WTC11 (cell line): ENCODE measurements around the gene ZFAND6. TPM values are rescaled to one million over a fixed set of nuclear protein-coding genes. Genes with fewer than 3 reads are reported as not detected.

Experiments
- ATAC-seq: fragments of 200-7000 bp; cut with Tn5 transposase; 2 replicates; pipeline ENCODE4 v1.10.0; 2021; ENCODE audit warnings: mild to moderate bottlenecking, moderate library complexity
- Bru-seq: library from RNA; stranded (reverse); fragments of 400-500 nt; gene quantifications from one replicate; lab custom pipeline; 2021; lab: Mats Ljungman, UMichigan
- CTCF ChIA-PET: fragments of 300-600 bp; sonication (Branson Sonifier 250); formaldehyde crosslinking; loops from one replicate; lab custom pipeline; 2021; ENCODE audit warnings: antibody characterized with exemption; lab: Charles Lee
- POLR2A ChIA-PET: fragments of 350-600 bp; sonication (Branson Sonifier 250); formaldehyde crosslinking; loops from one replicate; lab custom pipeline; 2021; ENCODE audit warnings: antibody characterized with exemption; lab: Charles Lee
- DNase-seq: peaks from one replicate; pipeline ENCODE4 v3.0.0; 2021; ENCODE audit warnings: low spot score
- H3K27ac Mint-ChIP-seq: 2 replicates; pipeline ENCODE4 v1.8.0; 2021; ENCODE audit warnings: mixed read lengths
- H3K27me3 Mint-ChIP-seq: 2 replicates; pipeline ENCODE4 v1.8.0; 2021; ENCODE audit warnings: low read depth, mild to moderate bottlenecking, moderate library complexity, mixed read lengths
- H3K36me3 Mint-ChIP-seq: 2 replicates; pipeline ENCODE4 v1.8.0; 2021; ENCODE audit warnings: mixed read lengths
- H3K4me1 Mint-ChIP-seq: 2 replicates; pipeline ENCODE4 v1.8.0; 2022; ENCODE audit warnings: mixed read lengths
- H3K4me3 Mint-ChIP-seq: 2 replicates; pipeline ENCODE4 v1.8.0; 2021; ENCODE audit warnings: mild to moderate bottlenecking, moderate library complexity, mixed read lengths
- H3K9me3 Mint-ChIP-seq: 2 replicates; pipeline ENCODE4 v1.8.0; 2021; ENCODE audit warnings: mixed read lengths
- AR ChIP-seq: fragments of 250-450 bp; sonication (Bioruptor Pico); IDR thresholded peaks from 2 replicates; pipeline ENCODE4 v1.9.0; 2021; ENCODE audit warnings: mild to moderate bottlenecking
- CTCF ChIP-seq: fragments of 200-600 bp; IDR thresholded peaks from 2 replicates; pipeline ENCODE4 v1.8.0; 2022; ENCODE audit warnings: antibody characterized with exemption
- E2F1 ChIP-seq: sonication (generic); formaldehyde crosslinking; IDR thresholded peaks from 2 replicates; pipeline ENCODE4 v1.8.0; 2022; ENCODE audit warnings: mild to moderate bottlenecking, missing genetic modification reagents
- E2F5 ChIP-seq: sonication (generic); formaldehyde crosslinking; IDR thresholded peaks from 2 replicates; pipeline ENCODE4 v1.8.1; 2022; ENCODE audit warnings: mild to moderate bottlenecking, moderate library complexity, missing genetic modification reagents
- ESRRA ChIP-seq: sonication (generic); formaldehyde crosslinking; IDR thresholded peaks from 2 replicates; pipeline ENCODE4 v1.8.1; 2022; ENCODE audit warnings: mild to moderate bottlenecking, missing genetic modification reagents, borderline replicate concordance
- ETV6 ChIP-seq: sonication (generic); formaldehyde crosslinking; IDR thresholded peaks from 2 replicates; pipeline ENCODE4 v1.8.1; 2022; ENCODE audit warnings: mild to moderate bottlenecking, missing genetic modification reagents
- FOXP1 ChIP-seq: sonication (generic); formaldehyde crosslinking; IDR thresholded peaks from 2 replicates; pipeline ENCODE4 v1.8.0; 2022; ENCODE audit warnings: missing genetic modification reagents, mild to moderate bottlenecking, moderate library complexity, borderline replicate concordance
- HMGXB4 ChIP-seq: sonication (generic); formaldehyde crosslinking; IDR thresholded peaks from 2 replicates; pipeline ENCODE4 v1.8.1; 2023; ENCODE audit warnings: mild to moderate bottlenecking, moderate library complexity, missing genetic modification reagents
- MAX ChIP-seq: sonication (generic); formaldehyde crosslinking; IDR thresholded peaks from 2 replicates; pipeline ENCODE4 v1.8.0; 2022; ENCODE audit warnings: mild to moderate bottlenecking, missing genetic modification reagents
- NR1H2 ChIP-seq: sonication (generic); formaldehyde crosslinking; IDR thresholded peaks from 2 replicates; pipeline ENCODE4 v1.9.0; 2021; ENCODE audit warnings: mild to moderate bottlenecking, moderate library complexity, missing genetic modification reagents
- PRDM15 ChIP-seq: sonication (generic); formaldehyde crosslinking; IDR thresholded peaks from 2 replicates; pipeline ENCODE4 v1.8.0; 2022; ENCODE audit warnings: missing genetic modification reagents
- SP1 ChIP-seq: sonication (generic); formaldehyde crosslinking; conservative IDR thresholded peaks from 2 replicates; pipeline ENCODE4 v1.8.1; 2022; ENCODE audit warnings: missing genetic modification reagents
- TEAD1 ChIP-seq: sonication (generic); formaldehyde crosslinking; IDR thresholded peaks from 2 replicates; pipeline ENCODE4 v1.8.0; 2022; ENCODE audit warnings: mild to moderate bottlenecking, missing genetic modification reagents
- TP53 ChIP-seq: sonication (generic); formaldehyde crosslinking; IDR thresholded peaks from 2 replicates; pipeline ENCODE4 v1.8.1; 2023; ENCODE audit warnings: mild to moderate bottlenecking, missing genetic modification reagents
- ZNF232 ChIP-seq: sonication (generic); formaldehyde crosslinking; IDR thresholded peaks from 2 replicates; pipeline ENCODE4 v1.8.0; 2022; ENCODE audit warnings: mild to moderate bottlenecking, missing genetic modification reagents
- ZNF416 ChIP-seq: fragments of 250-450 bp; sonication (Bioruptor Pico); IDR thresholded peaks from 2 replicates; pipeline ENCODE4 v1.9.0; 2021; ENCODE audit warnings: mild to moderate bottlenecking, inconsistent platforms
- ZNF512 ChIP-seq: sonication (generic); formaldehyde crosslinking; IDR thresholded peaks from 2 replicates; pipeline ENCODE4 v1.8.1; 2022; ENCODE audit warnings: missing genetic modification reagents, borderline replicate concordance
- long read RNA-seq, 3 experiments: library from RNA in 1 of 3; library from capped mRNA in 1 of 3; library from polyadenylated mRNA in 1 of 3; unstranded in 2 of 3; stranded (forward) in 1 of 3; transcript quantifications; one replicate each; pipeline ENCODE4 v2.0.0, GENCODE V29; 2021
- total RNA-seq: library from RNA; stranded (reverse); gene quantifications from 3 replicates; pipeline ENCODE4 v1.2.3, GENCODE V29; 2021

ZFAND6 gene
- total RNA-seq (108 to 119 TPM (median 114 TPM) in 3 replicates), Bru-seq, nascent RNA (percentile 93 among the genes with signal in this experiment)
- long read RNA-seq, experiment 1, transcript ZFAND6-213 (6 exons, 1,446 nt) = minor isoform, 12 of 774 reads
- long read RNA-seq, experiment 1, transcript ZFAND6-220 (6 exons, 891 nt) = major isoform, 512 of 774 reads
- long read RNA-seq, experiment 1, transcript ZFAND6-212 (7 exons, 1,602 nt) = minor isoform, 9 of 774 reads
- long read RNA-seq, experiment 1, transcript ZFAND6-201 (7 exons, 1,814 nt) = minor isoform, 138 of 774 reads
- long read RNA-seq, experiment 1, partial matches to known transcripts = 22 of 774 reads
- long read RNA-seq, experiment 1, other reads (novel, unspliced or antisense) = 78 of 774 reads
- long read RNA-seq, experiment 2, transcript ZFAND6-220 (6 exons, 891 nt) = major isoform, 106 of 225 reads
- long read RNA-seq, experiment 2, transcript ZFAND6-201 (7 exons, 1,814 nt) = minor isoform, 20 of 225 reads
- long read RNA-seq, experiment 2, partial matches to known transcripts = 25 of 225 reads
- long read RNA-seq, experiment 2, other reads (novel, unspliced or antisense) = 67 of 225 reads
- long read RNA-seq, experiment 3, transcript ZFAND6-201 (7 exons, 1,814 nt) = minor isoform, 68 of 886 reads
- long read RNA-seq, experiment 3, transcript ZFAND6-220 (6 exons, 891 nt) = major isoform, 653 of 886 reads
- long read RNA-seq, experiment 3, transcript ZFAND6-212 (7 exons, 1,602 nt) = minor isoform, 8 of 886 reads
- long read RNA-seq, experiment 3, transcript ZFAND6-213 (6 exons, 1,446 nt) = minor isoform, 27 of 886 reads
- long read RNA-seq, experiment 3, partial matches to known transcripts = 19 of 886 reads
- long read RNA-seq, experiment 3, other reads (novel, unspliced or antisense) = 108 of 886 reads

- H3K36me3 Mint-ChIP-seq = no peaks in the 10 kb centered on the region
- peak within 1 kb of the TSS; percentile 89 for H3K4me3 Mint-ChIP-seq
- H3K9me3 Mint-ChIP-seq = no peaks in the 10 kb centered on the region
- no peaks in the 10 kb centered on the region for H3K27me3 Mint-ChIP-seq
- peak; percentile 98 for DNase-seq
- ChIA-PET POLR2A (interaction anchor here (0.6 to 2.8 kb wide), 11 partner anchors 11 to 206 kb away, joined by 3 to 17 read pairs (median 5); partner anchors contain the start of gene FAH), CTCF (interaction anchor here (0.6 to 1.7 kb wide), 4 partner anchors 13 to 205 kb away, joined by 3 to 6 read pairs (median 4); no protein-coding TSS in a partner anchor)
- peak; percentile 92 for ATAC-seq
- H3K27ac Mint-ChIP-seq = peak within 1 kb of the TSS; percentile 99
- H3K4me1 Mint-ChIP-seq = peaks cover 39% of the 10 kb centered on the region
- TF ChIP-seq FOXP1 (CRISPR knock-in tag) (peak; percentile 61; the same call in 1 of the 2 replicates), CTCF (no peak), AR (CRISPR knock-in tag) (no peak), TP53 (CRISPR knock-in tag) (0 out of 2 replicates have a peak, but pooled peaks have one; percentile 43), NR1H2 (CRISPR knock-in tag) (no peak), ZNF232 (CRISPR knock-in tag) (peak; percentile 85; the same call in 1 of the 2 replicates), HMGXB4 (peak; percentile 18; the same call in 1 of the 2 replicates), ZNF512 (CRISPR knock-in tag) (no peak), ETV6 (CRISPR knock-in tag) (peak; percentile 78; the same call in 1 of the 2 replicates), E2F1 (CRISPR knock-in tag) (0 out of 2 replicates have a peak, but pooled peaks have one; percentile 28), E2F5 (CRISPR knock-in tag) (0 out of 2 replicates have a peak, but pooled peaks have one; percentile 20), ESRRA (no peak), SP1 (CRISPR knock-in tag) (no peak; the same call in 1 of the 2 replicates), ZNF416 (CRISPR knock-in tag) (0 out of 2 replicates have a peak, but pooled peaks have one; percentile 27), PRDM15 (CRISPR knock-in tag) (no peak), TEAD1 (CRISPR knock-in tag) (no peak), MAX (CRISPR knock-in tag) (peak; percentile 56)
Measured at GRCh38 chr15:80058851-80059785, at the start of gene ZFAND6. ZFAND6 (plus strand) TSS chr15:80059676; CDS start chr15:80120345, 60,669 bp downstream.
